HG03571 (cell line): ENCODE results near the gene WDR44.
"Not testable (repeated sequence)": the region's sequence is repeated elsewhere in the genome, so short reads cannot be mapped to it uniquely, and the experiment has no call there.

Source experiments
- ATAC-seq: cut with Tn5 transposase; IDR thresholded peaks from one replicate; pipeline ENCODE4 v1.9.1; 2021; ENCODE audit not compliant: unreplicated experiment

The WDR44 gene

GRCh38 chrX:118480172-118480571 lies 134.3 kb downstream of the WDR44 start:
- no peak for ATAC-seq

GRCh38 chrX:118482384-118482783 lies 136.5 kb downstream of the WDR44 start:
- ATAC-seq = not testable (repeated sequence)

- no peak for ATAC-seq
Observed at GRCh38 chrX:118484216-118484903, 138.5 kb downstream of the WDR44 start.

- not testable (repeated sequence) for ATAC-seq
Observed at GRCh38 chrX:118486693-118487092, 140.8 kb downstream of the WDR44 start.

GRCh38 chrX:118493016-118493415 lies 147.1 kb downstream of the WDR44 start:
- no peak for ATAC-seq

- ATAC-seq = no peak
Observed at GRCh38 chrX:118493653-118494297, 147.9 kb downstream of the WDR44 start.

GRCh38 chrX:118495061-118495921 lies 149.4 kb downstream of the WDR44 start, which contains the start of gene DOCK11:
Gene DOCK11 (plus strand): TSS chrX:118495815. CDS start chrX:118495972, 157 bp downstream.
- ATAC-seq = peak; percentile 61

- peak; percentile 54 for ATAC-seq
Observed at GRCh38 chrX:118495958-118496762, 150.3 kb downstream of the WDR44 start.

- no peak for ATAC-seq
Observed at GRCh38 chrX:118496763-118497079, 150.8 kb downstream of the WDR44 start.

- ATAC-seq = no peak
Observed at GRCh38 chrX:118497180-118497818, 151.4 kb downstream of the WDR44 start.

- ATAC-seq = no peak
Observed at GRCh38 chrX:118498351-118498750, 152.4 kb downstream of the WDR44 start.

- ATAC-seq = no peak
Observed at GRCh38 chrX:118498755-118499154, 152.8 kb downstream of the WDR44 start.

- ATAC-seq = no peak
Observed at GRCh38 chrX:118499295-118499694, 153.4 kb downstream of the WDR44 start.
